PC-3 (cell line): ENCODE measurements around the gene AP1M1. TPM values are rescaled to one million over a fixed set of nuclear protein-coding genes. Genes with fewer than 3 reads are reported as not detected.

ENCODE experiments used
- ATAC-seq: fragments of 200-7000 bp; cut with Tn5 transposase; 2 replicates; pipeline ENCODE4 v1.9.1; 2020; ENCODE audit warnings: mild to moderate bottlenecking, moderate library complexity
- BruUV-seq: library from RNA; stranded (reverse); fragments of 400-500 nt; replicated peaks from 2 replicates; lab custom pipeline; 2021; lab: Mats Ljungman, UMichigan
- CTCF ChIA-PET: fragments of 300-600 bp; sonication (Branson Sonifier 250); formaldehyde crosslinking; loops from one replicate; lab custom pipeline; 2022; ENCODE audit warnings: antibody characterized with exemption; lab: Charles Lee
- POLR2A ChIA-PET: fragments of 300-600 bp; sonication (Branson Sonifier 250); formaldehyde crosslinking; loops from one replicate; lab custom pipeline; 2022; ENCODE audit warnings: antibody characterized with exemption; ENCODE audit not compliant: unreplicated experiment; lab: Charles Lee
- DNase-seq: peaks from one replicate; pipeline ENCODE4 v3.0.0-alpha.2; 2015
- H2AFZ ChIP-seq: fragments of 300-600 bp; sonication (generic); 2 replicates; pipeline ENCODE4 v1.6.0; 2016; ENCODE audit warnings: antibody characterized with exemption, low read length
- H3F3A ChIP-seq: fragments of 300-600 bp; sonication (generic); one replicate; pipeline ENCODE4 v1.6.0; 2017; ENCODE audit warnings: antibody characterized with exemption, low read length, control low read depth, mild to moderate bottlenecking; ENCODE audit not compliant: unreplicated experiment
- H3K27ac ChIP-seq: fragments of 300-600 bp; sonication (generic); 2 replicates; pipeline ENCODE4 v1.5.1; 2016; ENCODE audit warnings: mild to moderate bottlenecking, low read length
- H3K27me3 ChIP-seq: fragments of 300-600 bp; sonication (generic); 2 replicates; pipeline ENCODE4 v1.6.1; 2016; ENCODE audit warnings: low read length, mixed read lengths
- H3K36me3 ChIP-seq: fragments of 300-600 bp; sonication (generic); 2 replicates; pipeline ENCODE4 v1.6.1; 2016; ENCODE audit warnings: low read depth, mixed run types, low read length, mixed read lengths
- H3K4me1 ChIP-seq: fragments of 300-600 bp; sonication (generic); 2 replicates; pipeline ENCODE4 v1.5.1; 2016; ENCODE audit warnings: low read length; ENCODE audit not compliant: insufficient read depth
- H3K4me2 ChIP-seq: fragments of 300-600 bp; sonication (generic); 2 replicates; pipeline ENCODE4 v1.6.0; 2016; ENCODE audit warnings: low read length
- H3K4me3 ChIP-seq: fragments of 300-600 bp; sonication (generic); 2 replicates; pipeline ENCODE4 v1.5.1; 2016; ENCODE audit warnings: mild to moderate bottlenecking, low read length, mixed read lengths
- H3K79me2 ChIP-seq: fragments of 300-600 bp; sonication (generic); 2 replicates; pipeline ENCODE4 v1.6.1; 2017; ENCODE audit warnings: low read length, mixed read lengths
- H3K9ac ChIP-seq: fragments of 300-600 bp; sonication (generic); 2 replicates; pipeline ENCODE4 v1.6.0; 2016; ENCODE audit warnings: mild to moderate bottlenecking, low read length
- H3K9me2 ChIP-seq: fragments of 300-600 bp; sonication (generic); replicated peaks from 2 replicates; pipeline ENCODE4 v1.6.1; 2016; ENCODE audit warnings: mixed run types, low read length, mixed read lengths
- H3K9me3 ChIP-seq: fragments of 300-600 bp; sonication (generic); 2 replicates; pipeline ENCODE4 v1.6.1; 2016; ENCODE audit warnings: low read length, mixed read lengths
- H4K20me1 ChIP-seq: fragments of 300-600 bp; sonication (generic); 2 replicates; pipeline ENCODE4 v1.6.1; 2016; ENCODE audit warnings: low read length, mixed read lengths
- CTCF ChIP-seq: fragments of 300-600 bp; sonication (generic); conservative IDR thresholded peaks from 2 replicates; pipeline ENCODE4 v1.5.1; 2017; ENCODE audit warnings: antibody characterized with exemption, low read depth, mild to moderate bottlenecking, low read length
- EZH2 ChIP-seq: fragments of 300-600 bp; sonication (generic); IDR thresholded peaks from one replicate; pipeline ENCODE4 v1.6.1; 2017; ENCODE audit warnings: antibody characterized with exemption, mild to moderate bottlenecking, low read length; ENCODE audit not compliant: unreplicated experiment
- EZH2phosphoT487 ChIP-seq: fragments of 300-600 bp; sonication (generic); IDR thresholded peaks from 2 replicates; pipeline ENCODE4 v1.6.1; 2018; ENCODE audit warnings: mild to moderate bottlenecking, antibody characterized with exemption, low read length, borderline replicate concordance
- intact Hi-C: fragments of 100-400 bp; cut with micrococcal nuclease; formaldehyde crosslinking; loops from 2 replicates; pipeline ENCODE4 v1.9.0; 2023
- total RNA-seq: library from RNA; depleted of rRNA; stranded (reverse); fragments of >200 nt; gene quantifications from 2 replicates; pipeline ENCODE4 v1.2.3, GENCODE V29; 2014

AP1M1 gene
- total RNA-seq, 1 experiment from 2014 or later = 104 TPM

DNA sequence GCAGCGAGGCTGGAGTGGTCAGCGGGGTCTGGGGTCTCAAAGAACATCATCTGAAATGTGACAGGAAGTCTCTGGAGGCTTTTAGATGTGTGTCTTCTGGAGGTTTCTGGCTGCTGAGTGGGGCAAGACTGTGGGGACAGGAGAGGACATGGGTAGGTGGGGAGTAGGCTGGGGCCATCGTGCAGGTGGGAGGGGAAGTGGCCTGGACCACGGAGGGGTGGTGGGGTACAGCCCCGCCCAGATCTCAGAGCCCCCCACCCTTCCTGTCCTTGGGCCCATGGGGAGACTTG lies 6.2 kb downstream of the AP1M1 start:
- peaks cover 1% of the 10 kb centered on the region; the same call in 1 of the 2 replicates for H3K36me3 ChIP-seq
- H3K4me3 ChIP-seq = no peak overlapping the region
- no peak overlapping the region for H3K27ac ChIP-seq
- no peak for TF ChIP-seq EZH2
- TF ChIP-seq CTCF = no peak
- TF ChIP-seq EZH2phosphoT487 = no peak
- H3K9me3 ChIP-seq = no peaks in the 10 kb centered on the region
- H2AFZ ChIP-seq = no peak overlapping the region
- H3K27me3 ChIP-seq = no peaks in the 10 kb centered on the region
- intact Hi-C loops = no loop called here
- DNase-seq = no peak
- no peak for ATAC-seq
- peaks cover 15% of the 10 kb centered on the region for H3K79me2 ChIP-seq
- CTCF ChIA-PET = no interaction called here
- H3K9me2 ChIP-seq = no peaks in the 10 kb centered on the region
- H4K20me1 ChIP-seq = no peaks in the 10 kb centered on the region
- no peak overlapping the region for H3K4me2 ChIP-seq
- H3F3A ChIP-seq = no peaks in the 10 kb centered on the region
- H3K9ac ChIP-seq = no peak overlapping the region
- POLR2A ChIA-PET = no interaction called here
- peaks cover 3% of the 10 kb centered on the region; the same call in 1 of the 2 replicates for H3K4me1 ChIP-seq
- BruUV-seq = no TSS peak

DNA sequence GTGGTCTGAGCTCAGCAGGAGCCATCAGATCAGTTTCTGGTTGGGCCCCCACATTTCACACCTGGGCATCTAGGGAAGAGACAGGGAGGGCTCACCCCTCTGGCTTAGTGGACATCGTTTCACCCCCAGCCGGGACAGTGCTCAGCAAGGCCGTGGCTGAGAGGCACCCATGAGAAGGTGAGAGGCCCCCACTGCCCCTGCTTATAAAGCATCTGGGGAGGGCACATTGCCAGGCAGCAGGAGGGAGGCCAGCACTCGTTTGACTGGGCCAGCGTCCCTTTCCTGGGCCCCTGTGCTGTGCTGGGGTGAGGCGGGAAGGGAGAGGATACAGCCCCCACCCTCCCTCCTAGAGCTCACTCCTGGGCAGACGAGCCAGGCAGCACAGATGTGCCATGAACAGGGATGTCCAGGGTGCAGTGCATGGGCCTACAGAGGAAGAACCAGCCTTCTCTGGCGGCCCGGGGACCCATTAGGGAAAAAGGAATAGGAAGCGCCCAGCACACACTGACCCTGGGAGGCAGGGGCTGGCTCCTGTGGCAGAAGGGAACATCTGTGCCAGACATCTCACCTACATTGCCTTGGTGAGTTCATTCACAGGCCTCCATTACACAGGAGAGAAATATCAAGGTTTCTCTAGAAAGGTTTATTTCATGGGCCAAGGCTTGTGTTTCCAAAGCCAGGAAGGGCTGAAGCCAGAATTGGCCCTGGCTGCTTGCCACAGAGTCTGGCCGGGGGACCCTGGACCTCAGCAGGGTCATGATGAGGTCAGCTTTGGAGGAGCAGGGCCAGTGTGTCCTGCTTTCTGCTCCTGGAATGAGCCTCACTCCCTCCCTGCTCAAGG lies 7.7 kb downstream of the AP1M1 start:
- POLR2A ChIA-PET = no interaction called here
- intact Hi-C loops = no loop called here
- no peak overlapping the region for H2AFZ ChIP-seq

DNA sequence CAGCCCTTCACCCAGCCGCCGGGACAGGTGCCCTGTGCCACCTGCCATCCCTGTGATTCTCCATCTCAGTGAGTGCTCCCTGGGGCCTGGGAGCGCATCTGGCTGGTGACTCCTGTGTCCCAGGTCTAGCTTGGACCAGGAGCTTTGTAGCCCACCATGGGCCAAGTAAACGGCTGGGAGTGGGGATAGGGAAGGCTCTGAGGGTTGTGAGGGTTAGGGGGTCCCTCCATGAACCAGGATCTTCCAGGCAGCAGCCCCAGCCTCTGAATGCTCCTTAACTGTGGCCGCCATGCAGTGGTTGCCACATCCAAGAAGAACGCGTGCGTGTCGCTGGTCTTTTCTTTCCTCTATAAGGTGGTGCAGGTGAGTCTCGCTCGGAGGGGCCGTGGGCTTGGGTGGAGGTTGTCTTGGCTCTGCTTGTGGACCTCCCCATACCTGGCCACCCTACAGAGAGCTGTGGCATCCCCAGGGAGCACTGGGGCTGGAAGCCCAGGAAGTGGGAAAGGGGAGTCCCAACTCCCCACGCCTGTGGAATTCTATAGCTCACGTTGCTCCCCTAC lies 8.4 kb downstream of the AP1M1 start:
- Histone ChIP-seq H3K27ac (no peak overlapping the region), H3F3A (no peaks in the 10 kb centered on the region), H3K79me2 (no peaks in the 10 kb centered on the region), H4K20me1 (no peaks in the 10 kb centered on the region), H3K4me3 (no peak overlapping the region), H3K9me3 (no peaks in the 10 kb centered on the region), H2AFZ (no peak overlapping the region), H3K36me3 (peaks cover 8% of the 10 kb centered on the region; the same call in 1 of the 2 replicates), H3K4me1 (no peaks in the 10 kb centered on the region), H3K27me3 (no peaks in the 10 kb centered on the region), H3K9ac (no peak overlapping the region), H3K9me2 (no peaks in the 10 kb centered on the region), H3K4me2 (no peak overlapping the region)
- TF ChIP-seq CTCF (no peak), EZH2phosphoT487 (no peak), EZH2 (no peak)
- DNase-seq (no peak), ATAC-seq (no peak)
- BruUV-seq = no TSS peak
- intact Hi-C loops = no loop called here
- CTCF ChIA-PET = no interaction called here
- POLR2A ChIA-PET = no interaction called here

More for the DNA sequence above, 7.7 kb downstream of the AP1M1 start:
- no peaks in the 10 kb centered on the region for H3F3A ChIP-seq
- H3K4me3 ChIP-seq = no peak overlapping the region
- H3K79me2 ChIP-seq = peaks cover under 1% of the 10 kb centered on the region; the same call in 1 of the 2 replicates
- H3K9ac ChIP-seq = no peak overlapping the region
- H3K4me1 ChIP-seq = no peaks in the 10 kb centered on the region
- ATAC-seq = no peak
- no TSS peak for BruUV-seq
- CTCF ChIA-PET = no interaction called here
- no peaks in the 10 kb centered on the region for H3K27me3 ChIP-seq
- H4K20me1 ChIP-seq = no peaks in the 10 kb centered on the region
- no peak for DNase-seq
- TF ChIP-seq EZH2phosphoT487 (no peak), EZH2 (no peak)
- peaks cover 8% of the 10 kb centered on the region; the same call in 1 of the 2 replicates for H3K36me3 ChIP-seq
- H3K4me2 ChIP-seq = no peak overlapping the region
- H3K27ac ChIP-seq = no peak overlapping the region
- no peaks in the 10 kb centered on the region for H3K9me3 ChIP-seq
- no peaks in the 10 kb centered on the region for H3K9me2 ChIP-seq
